GM19099 (cell line): Measurements from ENCODE around the gene MOXD1.

Experiments
- POLR2A ChIP-seq: IDR thresholded peaks from 3 replicates; pipeline ENCODE4 v1.6.1; 2011; ENCODE audit warnings: low read depth; ENCODE audit not compliant: insufficient read length; ENCODE audit errors: extremely low read depth

MOXD1 gene

GRCh38 chr6:132400883-132401617 is at the start of gene MOXD1:
Gene MOXD1 (minus strand): TSS chr6:132401475. CDS start chr6:132401426, 49 bp downstream.
- TF ChIP-seq POLR2A = no peak

- TF ChIP-seq POLR2A = no peak
These were observed 45.6 kb upstream of the MOXD1 start for GRCh38 chr6:132446855-132447241.

GRCh38 chr6:132446141-132446854 is 45.0 kb upstream of the MOXD1 start:
- no peak for TF ChIP-seq POLR2A

GRCh38 chr6:132445201-132445951 is 44.1 kb upstream of the MOXD1 start:
- TF ChIP-seq POLR2A = no peak

- no peak for TF ChIP-seq POLR2A
These were observed 41.9 kb upstream of the MOXD1 start for GRCh38 chr6:132443206-132443605.

GRCh38 chr6:132430110-132430509 is 28.8 kb upstream of the MOXD1 start:
- TF ChIP-seq POLR2A = no peak

- TF ChIP-seq POLR2A = no peak
These were observed 23.9 kb upstream of the MOXD1 start for GRCh38 chr6:132425176-132425575.

GRCh38 chr6:132423839-132424238 is 22.6 kb upstream of the MOXD1 start:
- TF ChIP-seq POLR2A = no peak

- TF ChIP-seq POLR2A = no peak
These were observed 17.1 kb upstream of the MOXD1 start for GRCh38 chr6:132418235-132418965.

- no peak for TF ChIP-seq POLR2A
These were observed 13.5 kb upstream of the MOXD1 start for GRCh38 chr6:132414761-132415160.

GRCh38 chr6:132414322-132414721 is 13.0 kb upstream of the MOXD1 start:
- TF ChIP-seq POLR2A = no peak

- TF ChIP-seq POLR2A = no peak
These were observed 12.2 kb upstream of the MOXD1 start for GRCh38 chr6:132413499-132413802.

GRCh38 chr6:132412656-132413498 is 11.6 kb upstream of the MOXD1 start:
- TF ChIP-seq POLR2A = no peak

- no peak for TF ChIP-seq POLR2A
These were observed 10.0 kb upstream of the MOXD1 start for GRCh38 chr6:132411296-132411695.

- no peak for TF ChIP-seq POLR2A
These were observed 9.6 kb upstream of the MOXD1 start for GRCh38 chr6:132410830-132411229.
